GM12878 (cell line): ENCODE measurements around the gene RMC1. TPM values are rescaled to one million over a fixed set of nuclear protein-coding genes. Genes with fewer than 3 reads are reported as not detected.
A peak's percentile ranks its signal among the peaks of the same experiment; 100 is the strongest.

ENCODE experiments used
- ATAC-seq: fragments of 200-7000 bp; cut with Tn5 transposase; 3 replicates; pipeline ENCODE4 v1.9.1; 2020; ENCODE audit warnings: mild to moderate bottlenecking, moderate library complexity
- BruUV-seq: library from RNA; stranded (reverse); fragments of 400-500 nt; replicated peaks from 2 replicates; lab custom pipeline; 2021; lab: Mats Ljungman, UMichigan
- CTCF ChIA-PET: fragments of 300-600 bp; sonication (Branson Sonifier 250); formaldehyde crosslinking; extraction: SDS; loops from one replicate; lab custom pipeline; 2021; ENCODE audit warnings: inconsistent platforms; lab: Yijun Ruan, JAX
- POLR2A ChIA-PET: fragments of 350-600 bp; formaldehyde crosslinking; extraction: SDS; loops from one replicate; lab custom pipeline; 2021; ENCODE audit warnings: inconsistent platforms; lab: Charles Lee
- RAD21 ChIA-PET: fragments of 300-600 bp; sonication (Branson Sonifier 250); formaldehyde crosslinking; loops from one replicate; lab custom pipeline; 2023; ENCODE audit warnings: antibody characterized with exemption; ENCODE audit not compliant: unreplicated experiment; lab: Charles Lee
- SMC1A ChIA-PET: fragments of 300-600 bp; sonication (Branson Sonifier 250); formaldehyde crosslinking; loops from one replicate; lab custom pipeline; 2023; ENCODE audit not compliant: unreplicated experiment, uncharacterized antibody; lab: Charles Lee
- DNase-seq: peaks from one replicate; pipeline ENCODE4 v3.0.0-alpha.2; 2011; ENCODE audit warnings: low read depth, low spot score
- FAIRE-seq: peaks from 3 replicates; lab custom pipeline; 2011; peaks lifted over from hg19 to GRCh38; lab: Jason Lieb, UNC
- H2AFZ ChIP-seq: 2 replicates; pipeline ENCODE4 v1.6.0; 2011; ENCODE audit warnings: low read depth, low read length, control low read depth; ENCODE audit not compliant: control insufficient read depth
- H3K27ac ChIP-seq: 2 replicates; pipeline ENCODE4 v1.5.1; 2011; ENCODE audit warnings: control low read depth; ENCODE audit not compliant: control insufficient read depth, insufficient read depth
- H3K27me3 ChIP-seq, 2 experiments: replicated peaks in 1 of 2; 2 replicates each; pipeline versions ENCODE4 v1.6.0 to v1.6.1; 2011; ENCODE audit warnings: low read length in 1 of 2; ENCODE audit not compliant: control insufficient read depth in 2 of 2, insufficient read depth in 2 of 2
- H3K36me3 ChIP-seq, 2 experiments: 2 replicates each; pipeline ENCODE4 v1.5.1; 2011; ENCODE audit warnings: low read length in 1 of 2; ENCODE audit not compliant: control insufficient read depth in 2 of 2, insufficient read depth in 2 of 2
- H3K4me1 ChIP-seq: 2 replicates; pipeline ENCODE4 v1.6.1; 2011; ENCODE audit warnings: mild to moderate bottlenecking, low read length, moderate library complexity, mixed read lengths; ENCODE audit not compliant: control insufficient read depth, insufficient read depth
- H3K4me2 ChIP-seq: 2 replicates; pipeline ENCODE4 v1.6.0; 2011; ENCODE audit warnings: control low read depth; ENCODE audit not compliant: control insufficient read depth, insufficient read depth
- H3K4me3 ChIP-seq: fragments of 200-600 bp; sonication (generic); 2 replicates; pipeline ENCODE4 v1.5.1; 2016
- H3K79me2 ChIP-seq: 2 replicates; pipeline ENCODE4 v1.6.0; 2011; ENCODE audit warnings: low read length; ENCODE audit not compliant: control insufficient read depth, insufficient read depth
- H3K9ac ChIP-seq: 2 replicates; pipeline ENCODE4 v1.8.0; 2011; ENCODE audit warnings: low read length, control low read depth, mixed read lengths; ENCODE audit not compliant: control insufficient read depth, insufficient read depth
- H3K9me3 ChIP-seq: replicated peaks from 3 replicates; pipeline ENCODE4 v1.5.1; 2011; ENCODE audit warnings: mild to moderate bottlenecking, low read length; ENCODE audit not compliant: control insufficient read depth, insufficient read depth
- H4K20me1 ChIP-seq: 2 replicates; pipeline ENCODE4 v1.6.0; 2011; ENCODE audit not compliant: control insufficient read depth, insufficient read depth
- BHLHE40 ChIP-seq, 2 experiments: fragments of 450-650 bp in 1 of 2; IDR thresholded peaks; 2 replicates each; pipeline ENCODE4 v1.6.1; 2011 to 2017; ENCODE audit warnings: low read depth in 2 of 2, borderline replicate concordance in 1 of 2, improper control_type of control experiment in 1 of 2, low read length in 1 of 2, mild to moderate bottlenecking in 1 of 2
- CTCF ChIP-seq, 3 experiments: IDR thresholded peaks in 2 of 3; conservative IDR thresholded peaks in 1 of 3; 2 replicates each; pipeline ENCODE4 v1.5.1; 2011; ENCODE audit warnings: low read depth in 3 of 3, low read length in 3 of 3, mild to moderate bottlenecking in 3 of 3, control low read depth in 2 of 3, moderate library complexity in 2 of 3, inconsistent platforms in 1 of 3, mixed read lengths in 1 of 3; ENCODE audit not compliant: control insufficient read depth in 2 of 3, insufficient read depth in 1 of 3; ENCODE audit errors: extremely low read depth in 1 of 3
- HDGF ChIP-seq: fragments of 450-650 bp; IDR thresholded peaks from 2 replicates; pipeline ENCODE4 v1.6.1; 2016; ENCODE audit warnings: antibody characterized with exemption
- RAD21 ChIP-seq: IDR thresholded peaks from 2 replicates; pipeline ENCODE4 v1.6.1; 2011; ENCODE audit warnings: mild to moderate bottlenecking, low read depth, low read length, moderate library complexity; ENCODE audit not compliant: insufficient read depth
- SMARCA5 ChIP-seq: fragments of 450-650 bp; IDR thresholded peaks from 2 replicates; pipeline ENCODE4 v1.6.1; 2017; ENCODE audit warnings: mild to moderate bottlenecking
- SMC3 ChIP-seq: IDR thresholded peaks from 2 replicates; pipeline ENCODE4 v1.6.1; 2011; ENCODE audit warnings: low read length, improper control_type of control experiment, borderline replicate concordance
- YY1 ChIP-seq: IDR thresholded peaks from 2 replicates; pipeline ENCODE4 v1.6.1; 2011; ENCODE audit warnings: low read depth, mild to moderate bottlenecking, low read length
- ZBTB40 ChIP-seq: fragments of 450-650 bp; IDR thresholded peaks from 2 replicates; pipeline ENCODE4 v1.6.1; 2016; ENCODE audit warnings: mild to moderate bottlenecking, moderate library complexity, borderline replicate concordance
- WGBS: methylation state at CpG from one replicate; pipeline ENCODE4 v1.1.6; 2016; ENCODE audit warnings: low lambda C conversion rate; ENCODE audit not compliant: insufficient replicate concordance, insufficient coverage; ENCODE audit errors: missing lambda C conversion rate; 5-methylcytosine and 5-hydroxymethylcytosine counted together
- in situ Hi-C: fragments of 300-500 bp; cut with MboI; formaldehyde crosslinking; loops from 9 replicates; pipeline ENCODE4 v1.14.3; 2018; ENCODE audit warnings: mixed read lengths
- intact Hi-C: fragments of 100-400 bp; cut with micrococcal nuclease; formaldehyde crosslinking; loops from one replicate; pipeline ENCODE4 v1.14.2; 2022; ENCODE audit not compliant: unreplicated experiment
- polyA plus RNA-seq, 11 experiments: library from polyadenylated mRNA; depleted of rRNA in 4 of 11; unstranded in 6 of 11; stranded (reverse) in 5 of 11; fragments of >200 nt; fragmentation: Nextera tagmentation in 4 of 11; fragmentation: Illumina TruSeq in 1 of 11; extraction: Ambion mirVana in 4 of 11; extraction: Trizol in 1 of 11; gene quantifications; 1 replicate in 1 of 11; 2 replicates in 10 of 11; pipeline versions ENCODE4 v1.2.1 to v1.2.3, GENCODE V29; 2011 to 2016; ENCODE audit warnings: inconsistent platforms in 2 of 11, missing spikeins in 2 of 11, low read depth in 1 of 11
- total RNA-seq, 4 experiments: library from RNA; depleted of rRNA in 3 of 4; stranded (reverse); fragments of >200 nt in 3 of 4; fragmentation: Illumina TruSeq in 1 of 4; extraction: Trizol in 1 of 4; gene quantifications; 2 replicates each; pipeline versions ENCODE4 v1.2.1 to v1.2.3, GENCODE V29; 2013 to 2021

Gene RMC1
- total and polyA plus RNA-seq, 10 of the 15 experiments (the other 5 are each of a cell fraction or from before 2014, with no cell fraction given): 8.4 to 57.6 (median 42.5) TPM

GRCh38 chr18:23498877-23499276, 4.4 kb upstream of the RMC1 start:
- peak overlapping the region; percentile 86 for H2AFZ ChIP-seq
- no peak for DNase-seq
- no peaks in the 10 kb centered on the region for H3K36me3 ChIP-seq
- peak overlapping the region; percentile 37; the same call in 1 of the 2 replicates for H3K4me3 ChIP-seq
- BruUV-seq: no TSS peak
- H3K27me3 ChIP-seq: no peaks in the 10 kb centered on the region
- H4K20me1 ChIP-seq: no peaks in the 10 kb centered on the region
- ChIA-PET SMC1A (interaction anchor here (0.6 to 2.7 kb wide), 17 partner anchors 9 to 685 kb away, joined by 3 to 28 read pairs (median 4); no protein-coding TSS in a partner anchor), POLR2A (interaction anchor here (1.0 to 3.0 kb wide), 6 partner anchors 11 to 140 kb away, joined by 3 to 14 read pairs (median 7); partner anchors contain the start of gene RIOK3), CTCF (interaction anchor here (0.6 to 5.1 kb wide), 41 partner anchors 9 to 700 kb away, joined by 3 to 72 read pairs (median 5); partner anchors contain the start of genes NPC1 and RIOK3), RAD21 (interaction anchor here (0.6 to 1.9 kb wide), 14 partner anchors 9 to 316 kb away, joined by 3 to 22 read pairs (median 4); no protein-coding TSS in a partner anchor)
- peaks cover 23% of the 10 kb centered on the region for H3K4me1 ChIP-seq
- H3K27ac ChIP-seq: peak overlapping the region; percentile 14
- no peak overlapping the region for H3K9ac ChIP-seq
- H3K79me2 ChIP-seq: peaks cover 6% of the 10 kb centered on the region
- H3K9me3 ChIP-seq: no peaks in the 10 kb centered on the region
- WGBS: 19% methylated on average over 5 of the region's 5 CpGs
- FAIRE-seq: peak; percentile 72
- ATAC-seq: peak; percentile 73
- TF ChIP-seq SMARCA5 (0 out of 2 replicates have a peak, but pooled peaks have one; percentile 39), RAD21 (peak; percentile 70), CTCF (IDR thresholded peaks at IDR 0.05 in 2 of 3, conservative IDR thresholded peaks at IDR 0.05 in 1 of 3; ENCODE audit: control insufficient read depth in 2 of 3, extremely low read depth in 1 of 3, insufficient read depth in 1 of 3, low read depth in 3 of 3, low read length in 3 of 3) (peak; percentile 74 to 92 (median 90)), YY1 (peak; percentile 70; the same call in 1 of the 2 replicates), SMC3 (peak; percentile 57), HDGF (no peak), BHLHE40 (IDR thresholded peaks at IDR 0.05; ENCODE audit: borderline replicate concordance in 1 of 2, low read depth in 2 of 2, low read length in 1 of 2) (0 out of 4 replicates have a peak, but pooled peaks of 1 of the 2 experiments have one; percentile 39), ZBTB40 (no peak)
- intact Hi-C loops (loop anchor here (5.0 kb wide), 2 partner anchors 203 to 313 kb away; no protein-coding TSS in a partner anchor), in situ Hi-C loops (no loop called here)
- peak overlapping the region; percentile 80 for H3K4me2 ChIP-seq
